ENCODE results near the gene FSD2.
"Not testable (repeated sequence)": the region's sequence is repeated elsewhere in the genome, so short reads cannot be mapped to it uniquely, and the experiment has no call there.

The FSD2 gene

GRCh38 chr15:82831894-82832600, 26.2 kb upstream of the FSD2 start:
- TF ChIP-seq CTCF (conservative IDR thresholded peaks at IDR 0.05; ENCODE audit: low read depth), result no peak
- ChIA-PET CTCF (interaction anchor here (0.9 kb wide), 1 partner anchor 18 kb away, joined by 5 read pairs; no protein-coding TSS in a partner anchor), POLR2A (ENCODE audit: low non-redundant PET) (interaction anchor here (0.8 kb wide), 1 partner anchor 291 kb away, joined by 5 read pairs; the partner anchor contains the start of gene RPS17)
- no peak for DNase-seq (ENCODE audit: low spot score)
- peak overlapping the region; percentile 63 for H3K27ac ChIP-seq

GRCh38 chr15:82830427-82831173, 24.7 kb upstream of the FSD2 start:
- H3K27ac ChIP-seq, result peak overlapping the region; percentile 72
- CTCF ChIA-PET, result interaction anchor here (0.6 kb wide), 1 partner anchor 234 kb away, joined by 4 read pairs; no protein-coding TSS in a partner anchor
- DNase-seq (ENCODE audit: low spot score), result no peak
- no peak for TF ChIP-seq CTCF (conservative IDR thresholded peaks at IDR 0.05; ENCODE audit: low read depth)
- POLR2A ChIA-PET (ENCODE audit: low non-redundant PET), result no interaction called here

GRCh38 chr15:82829234-82829633, 23.4 kb upstream of the FSD2 start:
- POLR2A ChIA-PET (ENCODE audit: low non-redundant PET), result no interaction called here

GRCh38 chr15:82828075-82828474, 22.2 kb upstream of the FSD2 start:
- no peak overlapping the region for H3K27ac ChIP-seq
- ChIA-PET CTCF (no interaction called here), POLR2A (ENCODE audit: low non-redundant PET) (no interaction called here)
- no peak for TF ChIP-seq CTCF (conservative IDR thresholded peaks at IDR 0.05; ENCODE audit: low read depth)
- no peak for DNase-seq (ENCODE audit: low spot score)

More at GRCh38 chr15:82829234-82829633, 23.4 kb upstream of the FSD2 start:
- peak overlapping the region; percentile 43 for H3K27ac ChIP-seq
- no peak for TF ChIP-seq CTCF (conservative IDR thresholded peaks at IDR 0.05; ENCODE audit: low read depth)
- CTCF ChIA-PET, result no interaction called here
- DNase-seq (ENCODE audit: low spot score), result no peak

GRCh38 chr15:82823049-82823448, 17.2 kb upstream of the FSD2 start:
- ChIA-PET CTCF (no interaction called here), POLR2A (ENCODE audit: low non-redundant PET) (no interaction called here)
- no peak overlapping the region for H3K27ac ChIP-seq
- no peak for TF ChIP-seq CTCF (conservative IDR thresholded peaks at IDR 0.05; ENCODE audit: low read depth)
- no peak for DNase-seq (ENCODE audit: low spot score)

GRCh38 chr15:82821851-82822250, 16.0 kb upstream of the FSD2 start:
- CTCF ChIA-PET; DNase-seq (ENCODE audit: low spot score); POLR2A ChIA-PET (ENCODE audit: low non-redundant PET); H3K27ac ChIP-seq: not testable (repeated sequence)

GRCh38 chr15:82821396-82821795, 15.5 kb upstream of the FSD2 start:
- H3K27ac ChIP-seq; CTCF ChIA-PET; DNase-seq (ENCODE audit: low spot score); POLR2A ChIA-PET (ENCODE audit: low non-redundant PET): not testable (repeated sequence)

All from RWPE1 (cell line).